Measurements from ENCODE around the gene GRM4.

GRCh38 chr6:34158876-34159275, 13.0 kb upstream of the GRM4 start:
- TF ChIP-seq, protein P1, sequence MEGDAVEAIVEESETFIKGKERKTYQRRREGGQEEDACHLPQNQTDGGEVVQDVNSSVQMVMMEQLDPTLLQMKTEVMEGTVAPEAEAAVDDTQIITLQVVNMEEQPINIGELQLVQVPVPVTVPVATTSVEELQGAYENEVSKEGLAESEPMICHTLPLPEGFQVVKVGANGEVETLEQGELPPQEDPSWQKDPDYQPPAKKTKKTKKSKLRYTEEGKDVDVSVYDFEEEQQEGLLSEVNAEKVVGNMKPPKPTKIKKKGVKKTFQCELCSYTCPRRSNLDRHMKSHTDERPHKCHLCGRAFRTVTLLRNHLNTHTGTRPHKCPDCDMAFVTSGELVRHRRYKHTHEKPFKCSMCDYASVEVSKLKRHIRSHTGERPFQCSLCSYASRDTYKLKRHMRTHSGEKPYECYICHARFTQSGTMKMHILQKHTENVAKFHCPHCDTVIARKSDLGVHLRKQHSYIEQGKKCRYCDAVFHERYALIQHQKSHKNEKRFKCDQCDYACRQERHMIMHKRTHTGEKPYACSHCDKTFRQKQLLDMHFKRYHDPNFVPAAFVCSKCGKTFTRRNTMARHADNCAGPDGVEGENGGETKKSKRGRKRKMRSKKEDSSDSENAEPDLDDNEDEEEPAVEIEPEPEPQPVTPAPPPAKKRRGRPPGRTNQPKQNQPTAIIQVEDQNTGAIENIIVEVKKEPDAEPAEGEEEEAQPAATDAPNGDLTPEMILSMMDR (conservative IDR thresholded peaks at IDR 0.05; ENCODE audit: low read length), result no peak
- TF ChIP-seq EZH2phosphoT487 (IDR thresholded peaks at IDR 0.05; ENCODE audit: borderline replicate concordance), result no peak
